Caco-2 (cell line): ENCODE measurements around the gene RBPJ. TPM values are rescaled to one million over a fixed set of nuclear protein-coding genes. Genes with fewer than 3 reads are reported as not detected.

Source experiments
- BruUV-seq: library from RNA; stranded (reverse); fragments of 400-500 nt; replicated peaks from 2 replicates; lab custom pipeline; 2021; lab: Mats Ljungman, UMichigan
- CTCF ChIA-PET: fragments of 300-600 bp; sonication (Branson Sonifier 250); formaldehyde crosslinking; loops from one replicate; lab custom pipeline; 2022; ENCODE audit warnings: antibody characterized with exemption; lab: Charles Lee
- POLR2A ChIA-PET: fragments of 300-600 bp; sonication (Branson Sonifier 250); formaldehyde crosslinking; loops from one replicate; lab custom pipeline; 2022; ENCODE audit warnings: antibody characterized with exemption; lab: Charles Lee
- DNase-seq, 2 experiments: peaks; one replicate each; pipeline versions ENCODE4 v3.0.0 to v3.0.0-alpha.2; 2020 to 2022
- H3K27me3 ChIP-seq: replicated peaks from 2 replicates; pipeline ENCODE4 v1.6.0; 2011; ENCODE audit warnings: low read length; ENCODE audit not compliant: control insufficient read depth, insufficient read depth
- H3K36me3 ChIP-seq: 2 replicates; pipeline ENCODE4 v1.5.1; 2011; ENCODE audit warnings: low read length; ENCODE audit not compliant: control insufficient read depth, insufficient read depth
- H3K4me1 ChIP-seq: fragments of 250-450 bp; sonication (Bioruptor Pico); 2 replicates; pipeline ENCODE4 v1.5.1; 2020; ENCODE audit warnings: mild to moderate bottlenecking
- H3K4me3 ChIP-seq: 2 replicates; pipeline ENCODE4 v1.5.1; 2011; ENCODE audit warnings: low read depth, mild to moderate bottlenecking, control low read depth, low read length
- H3K9me3 ChIP-seq: fragments of 250-450 bp; sonication (Bioruptor Pico); 2 replicates; pipeline ENCODE4 v1.5.1; 2020; ENCODE audit warnings: mild to moderate bottlenecking, moderate library complexity
- H3K27ac Mint-ChIP-seq: one replicate; pipeline ENCODE4 v1.8.0; 2022; ENCODE audit warnings: mixed read lengths; ENCODE audit not compliant: unreplicated experiment
- H3K27me3 Mint-ChIP-seq: one replicate; pipeline ENCODE4 v1.8.0; 2022; ENCODE audit warnings: mixed read lengths; ENCODE audit not compliant: insufficient read depth, unreplicated experiment
- H3K36me3 Mint-ChIP-seq: one replicate; pipeline ENCODE4 v1.8.0; 2022; ENCODE audit warnings: mild to moderate bottlenecking, mixed read lengths; ENCODE audit not compliant: insufficient read depth, unreplicated experiment
- H3K4me1 Mint-ChIP-seq: one replicate; pipeline ENCODE4 v1.8.0; 2022; ENCODE audit warnings: low read depth, mixed read lengths; ENCODE audit not compliant: unreplicated experiment
- H3K4me3 Mint-ChIP-seq: one replicate; pipeline ENCODE4 v1.8.0; 2022; ENCODE audit warnings: mild to moderate bottlenecking, moderate library complexity, mixed read lengths; ENCODE audit not compliant: unreplicated experiment
- H3K9me3 Mint-ChIP-seq: one replicate; pipeline ENCODE4 v1.8.0; 2022; ENCODE audit warnings: mixed read lengths; ENCODE audit not compliant: unreplicated experiment
- intact Hi-C: fragments of 100-400 bp; cut with micrococcal nuclease; formaldehyde crosslinking; loops from one replicate; pipeline ENCODE4 v1.10.0; 2022; ENCODE audit not compliant: unreplicated experiment
- total RNA-seq: library from RNA; stranded (reverse); gene quantifications from 2 replicates; pipeline ENCODE4 v1.2.3, GENCODE V29; 2022
- TF ChIP-seq, protein P1 (sequence below), 2 experiments: fragments of 200-600 bp in 1 of 2; IDR thresholded peaks; 1 replicate in 1 of 2; 2 replicates in 1 of 2; pipeline versions ENCODE4 v1.5.1 to v1.8.0; 2011 to 2022; ENCODE audit warnings: antibody characterized with exemption in 1 of 2, control low read depth in 1 of 2, inconsistent platforms in 1 of 2, low read depth in 1 of 2, low read length in 1 of 2, mild to moderate bottlenecking in 1 of 2, moderate library complexity in 1 of 2; ENCODE audit not compliant: insufficient read depth in 1 of 2, severe bottlenecking in 1 of 2, unreplicated experiment in 1 of 2

Gene RBPJ
- total RNA-seq, 1 experiment from 2014 or later: 38.8 TPM

DNA sequence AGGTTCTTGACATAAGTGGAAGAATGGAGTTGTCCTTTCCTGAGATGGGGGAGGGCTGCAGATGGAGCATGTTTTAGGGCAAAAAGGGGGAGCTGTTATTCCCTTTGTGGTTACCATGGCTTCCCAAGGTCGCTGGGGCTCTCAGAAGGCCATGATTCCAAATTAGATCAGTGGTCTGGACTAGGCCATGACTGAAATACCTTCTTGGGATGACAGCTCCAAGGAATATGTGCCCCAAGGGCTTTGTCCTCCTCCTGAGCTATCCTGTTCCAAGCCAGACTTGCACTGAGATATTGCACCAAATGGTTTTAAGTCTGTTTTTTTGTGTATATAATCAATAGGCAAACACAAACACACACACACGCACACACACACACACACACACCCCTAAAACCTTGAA is 3.0 kb upstream of the RBPJ start:
- intact Hi-C loops: no loop called here
- peak overlapping the region; percentile 48 for H3K4me3 Mint-ChIP-seq

DNA sequence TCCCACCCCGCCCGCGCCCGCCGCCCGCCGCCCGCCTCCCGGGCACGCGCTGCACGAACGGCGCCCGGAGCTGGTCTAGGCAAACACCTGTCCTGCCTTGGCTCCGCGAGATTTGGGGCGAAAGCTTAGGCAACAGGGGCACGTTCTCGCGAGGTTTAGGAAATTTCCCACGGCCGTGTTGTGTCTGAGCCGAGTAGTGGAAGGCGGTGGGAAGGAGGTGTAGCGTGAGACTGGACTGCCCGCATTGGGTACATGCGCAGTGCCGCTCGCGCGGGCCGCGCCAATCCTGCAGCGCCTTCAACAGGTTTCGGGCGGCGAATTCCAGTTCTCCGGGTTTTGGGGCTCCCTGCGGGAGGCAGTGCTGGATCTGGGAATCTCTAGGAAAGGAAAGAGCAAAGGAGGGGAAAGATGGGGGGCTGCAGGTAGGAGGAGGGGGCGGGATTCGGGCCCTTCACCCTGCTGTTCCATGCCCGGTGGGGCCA is 1.3 kb upstream of the RBPJ start:
- BruUV-seq: no TSS peak
- TF ChIP-seq, protein P1, sequence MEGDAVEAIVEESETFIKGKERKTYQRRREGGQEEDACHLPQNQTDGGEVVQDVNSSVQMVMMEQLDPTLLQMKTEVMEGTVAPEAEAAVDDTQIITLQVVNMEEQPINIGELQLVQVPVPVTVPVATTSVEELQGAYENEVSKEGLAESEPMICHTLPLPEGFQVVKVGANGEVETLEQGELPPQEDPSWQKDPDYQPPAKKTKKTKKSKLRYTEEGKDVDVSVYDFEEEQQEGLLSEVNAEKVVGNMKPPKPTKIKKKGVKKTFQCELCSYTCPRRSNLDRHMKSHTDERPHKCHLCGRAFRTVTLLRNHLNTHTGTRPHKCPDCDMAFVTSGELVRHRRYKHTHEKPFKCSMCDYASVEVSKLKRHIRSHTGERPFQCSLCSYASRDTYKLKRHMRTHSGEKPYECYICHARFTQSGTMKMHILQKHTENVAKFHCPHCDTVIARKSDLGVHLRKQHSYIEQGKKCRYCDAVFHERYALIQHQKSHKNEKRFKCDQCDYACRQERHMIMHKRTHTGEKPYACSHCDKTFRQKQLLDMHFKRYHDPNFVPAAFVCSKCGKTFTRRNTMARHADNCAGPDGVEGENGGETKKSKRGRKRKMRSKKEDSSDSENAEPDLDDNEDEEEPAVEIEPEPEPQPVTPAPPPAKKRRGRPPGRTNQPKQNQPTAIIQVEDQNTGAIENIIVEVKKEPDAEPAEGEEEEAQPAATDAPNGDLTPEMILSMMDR (IDR thresholded peaks at IDR 0.05; ENCODE audit: insufficient read depth in 1 of 2, low read depth in 1 of 2, low read length in 1 of 2, severe bottlenecking in 1 of 2, unreplicated experiment in 1 of 2): peak in 1 of 2 experiments; percentile 14
- POLR2A ChIA-PET: interaction anchor here (0.6 to 0.7 kb wide), 2 partner anchors 158 to 1132 kb away, joined by 3 to 7 read pairs; no protein-coding TSS in a partner anchor

More for the DNA sequence above, 3.0 kb upstream of the RBPJ start:
- no peak overlapping the region for H3K27ac Mint-ChIP-seq
- no TSS peak for BruUV-seq
- peaks cover 34% of the 10 kb centered on the region for H3K36me3 Mint-ChIP-seq
- Histone ChIP-seq H3K36me3 (no peaks in the 10 kb centered on the region), H3K4me1 (peaks cover 8% of the 10 kb centered on the region; the same call in 1 of the 2 replicates), H3K4me3 (no peak overlapping the region), H3K9me3 (peaks cover 6% of the 10 kb centered on the region; the same call in 1 of the 2 replicates), H3K27me3 (no peaks in the 10 kb centered on the region)
- no peaks in the 10 kb centered on the region for H3K4me1 Mint-ChIP-seq
- H3K9me3 Mint-ChIP-seq: peaks cover 32% of the 10 kb centered on the region
- TF ChIP-seq, protein P1 (IDR thresholded peaks at IDR 0.05; ENCODE audit: insufficient read depth in 1 of 2, low read depth in 1 of 2, low read length in 1 of 2, severe bottlenecking in 1 of 2, unreplicated experiment in 1 of 2): no peak
- H3K27me3 Mint-ChIP-seq: no peaks in the 10 kb centered on the region
- POLR2A ChIA-PET: no interaction called here
- CTCF ChIA-PET: no interaction called here
- DNase-seq: no peak

DNA sequence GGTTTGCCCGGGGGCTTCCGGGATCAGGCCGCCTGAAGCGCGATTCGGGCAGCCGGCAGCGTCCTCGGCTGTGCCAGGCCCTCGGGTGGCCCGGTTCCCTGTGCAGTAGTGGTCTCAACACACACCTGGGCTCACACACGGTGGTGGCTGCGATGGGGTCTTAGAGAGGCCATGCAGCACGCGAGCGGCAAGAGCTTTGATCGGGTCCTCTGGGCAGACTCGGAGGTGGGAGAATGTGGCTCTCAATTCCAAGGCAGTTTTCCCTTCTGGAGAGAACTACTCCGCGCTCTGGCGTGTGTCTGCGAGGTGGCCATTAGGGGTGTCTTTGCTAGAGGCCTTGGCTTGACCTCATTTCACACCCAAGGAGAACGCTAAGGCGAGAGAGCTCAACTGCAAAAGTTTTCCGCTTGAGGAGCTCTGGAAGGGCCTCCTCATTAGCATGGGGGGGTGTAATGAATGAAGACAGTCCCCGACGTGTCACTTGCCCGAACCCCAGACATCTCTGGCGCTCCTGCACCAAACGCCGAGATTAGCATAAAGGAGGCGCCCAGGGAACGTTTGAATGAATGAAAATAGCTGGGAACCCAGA is 771 bp upstream of the RBPJ start:
- CTCF ChIA-PET: no interaction called here
- POLR2A ChIA-PET: no interaction called here
- peak overlapping the region; percentile 76 for H3K27ac Mint-ChIP-seq
- intact Hi-C loops: loop anchor here (1.0 to 10.0 kb wide), 3 partner anchors 68 to 295 kb away; no protein-coding TSS in a partner anchor
- Histone ChIP-seq H3K27me3 (no peaks in the 10 kb centered on the region), H3K36me3 (no peaks in the 10 kb centered on the region), H3K4me3 (peak overlapping the region; percentile 72), H3K9me3 (no peaks in the 10 kb centered on the region), H3K4me1 (peaks cover 12% of the 10 kb centered on the region; the same call in 1 of the 2 replicates)
- TSS peak; percentile 47 for BruUV-seq
- peaks cover 28% of the 10 kb centered on the region for H3K36me3 Mint-ChIP-seq
- H3K4me3 Mint-ChIP-seq: peak overlapping the region; percentile 88
- TF ChIP-seq, protein P1 (IDR thresholded peaks at IDR 0.05; ENCODE audit: insufficient read depth in 1 of 2, low read depth in 1 of 2, low read length in 1 of 2, severe bottlenecking in 1 of 2, unreplicated experiment in 1 of 2): no peak
- H3K27me3 Mint-ChIP-seq: no peaks in the 10 kb centered on the region
- DNase-seq: no peak
- H3K4me1 Mint-ChIP-seq: peaks cover 8% of the 10 kb centered on the region
- peaks cover 29% of the 10 kb centered on the region for H3K9me3 Mint-ChIP-seq

More for the DNA sequence above, 1.3 kb upstream of the RBPJ start:
- peaks cover 32% of the 10 kb centered on the region for H3K9me3 Mint-ChIP-seq
- peak overlapping the region; percentile 88 for H3K4me3 Mint-ChIP-seq
- H3K27me3 ChIP-seq: no peaks in the 10 kb centered on the region
- H3K27me3 Mint-ChIP-seq: no peaks in the 10 kb centered on the region
- H3K4me1 Mint-ChIP-seq: peaks cover 5% of the 10 kb centered on the region
- H3K4me3 ChIP-seq: peak overlapping the region; percentile 72
- H3K4me1 ChIP-seq: peaks cover 12% of the 10 kb centered on the region; the same call in 1 of the 2 replicates
- DNase-seq: peak; percentile 98 to 99
- H3K36me3 ChIP-seq: no peaks in the 10 kb centered on the region
- peaks cover 3% of the 10 kb centered on the region; the same call in 1 of the 2 replicates for H3K9me3 ChIP-seq
- intact Hi-C loops: loop anchor here (1.0 kb wide), 1 partner anchor 67 kb away; no protein-coding TSS in a partner anchor
- H3K36me3 Mint-ChIP-seq: peaks cover 31% of the 10 kb centered on the region
- CTCF ChIA-PET: interaction anchor here (0.7 kb wide), 1 partner anchor 53 kb away, joined by 4 read pairs; no protein-coding TSS in a partner anchor
- peak overlapping the region; percentile 76 for H3K27ac Mint-ChIP-seq
